HAP-1 (cell line): ENCODE data around the gene ACKR3.

Source experiments
- DNase-seq, 2 experiments: peaks; one replicate each; pipeline ENCODE4 v3.0.0-alpha.2; 2016 to 2020; ENCODE audit warnings: low spot score in 2 of 2
- H3K27me3 ChIP-seq: fragments of 250-450 bp; sonication (Bioruptor Pico); 2 replicates; pipeline ENCODE4 v1.5.1; 2020; ENCODE audit warnings: low read depth, mild to moderate bottlenecking, moderate library complexity
- H3K36me3 ChIP-seq: fragments of 250-450 bp; sonication (Bioruptor Pico); replicated peaks from 2 replicates; pipeline ENCODE4 v1.5.1; 2020; ENCODE audit warnings: mild to moderate bottlenecking
- H3K4me1 ChIP-seq: fragments of 250-450 bp; sonication (Bioruptor Pico); 2 replicates; pipeline ENCODE4 v1.5.1; 2020; ENCODE audit warnings: mild to moderate bottlenecking
- H3K4me3 ChIP-seq: fragments of 250-450 bp; sonication (Bioruptor Pico); 2 replicates; pipeline ENCODE4 v1.5.1; 2020; ENCODE audit warnings: mild to moderate bottlenecking, moderate library complexity
- H3K9me3 ChIP-seq: fragments of 250-450 bp; sonication (Bioruptor Pico); 2 replicates; pipeline ENCODE4 v1.5.1; 2020; ENCODE audit warnings: mild to moderate bottlenecking, moderate library complexity
- in situ Hi-C: fragments of 300-500 bp; cut with MboI; formaldehyde crosslinking; loops from 3 replicates; pipeline ENCODE4 v1.14.3; 2020; ENCODE audit warnings: low sequenced_read_pairs, inconsistent platforms, mixed read lengths

Gene ACKR3

DNA sequence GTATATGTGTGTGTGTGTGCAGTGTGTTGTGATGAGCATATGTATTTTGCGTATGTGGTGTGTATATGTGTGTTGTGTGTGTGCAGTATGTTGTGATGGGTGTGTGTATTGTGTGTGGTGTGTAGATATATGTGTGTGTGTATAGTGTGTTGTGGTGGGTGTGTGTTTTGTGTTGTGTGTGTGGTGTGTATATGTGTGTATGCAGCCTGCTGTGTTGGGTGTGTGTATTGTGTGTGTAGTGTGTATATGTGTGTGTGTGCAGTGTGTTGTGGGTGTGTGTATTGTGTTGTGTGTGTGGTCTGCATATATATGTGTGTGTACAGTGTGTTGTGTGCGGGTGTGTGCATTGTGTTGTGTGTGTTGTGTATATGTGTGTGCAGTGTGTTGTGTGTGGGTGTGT is 23.9 kb downstream of the ACKR3 start:
- no peaks in the 10 kb centered on the region for H3K4me1 ChIP-seq
- H3K27me3 ChIP-seq = no peaks in the 10 kb centered on the region
- no peaks in the 10 kb centered on the region for H3K36me3 ChIP-seq
- no peak for DNase-seq
- in situ Hi-C loops = no loop called here
- H3K9me3 ChIP-seq = no peaks in the 10 kb centered on the region
- H3K4me3 ChIP-seq = no peak overlapping the region

DNA sequence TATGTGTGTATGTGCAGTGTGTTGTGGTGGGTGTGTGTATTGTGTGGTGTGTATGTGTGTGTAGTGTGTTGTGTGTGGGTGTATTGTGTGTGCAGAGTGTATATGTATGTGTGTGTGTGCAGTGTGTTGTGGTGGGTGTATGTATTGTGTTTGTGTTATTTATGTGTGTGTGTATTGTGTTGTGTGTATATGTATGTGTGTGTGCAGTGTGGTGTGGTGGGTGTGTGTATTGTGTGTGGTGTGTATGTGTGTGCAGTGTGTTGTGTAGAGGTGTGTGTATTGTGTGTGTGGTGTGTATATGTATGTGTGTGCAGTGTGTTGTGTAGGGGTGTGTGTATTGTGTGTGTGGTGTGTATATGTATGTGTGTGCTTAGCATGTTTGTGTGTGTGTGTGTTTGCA is 24.3 kb downstream of the ACKR3 start:
- no peaks in the 10 kb centered on the region for H3K27me3 ChIP-seq
- no peaks in the 10 kb centered on the region for H3K9me3 ChIP-seq
- H3K36me3 ChIP-seq = no peaks in the 10 kb centered on the region
- H3K4me3 ChIP-seq = no peak overlapping the region
- no peak for DNase-seq
- no peaks in the 10 kb centered on the region for H3K4me1 ChIP-seq
- in situ Hi-C loops = no loop called here

DNA sequence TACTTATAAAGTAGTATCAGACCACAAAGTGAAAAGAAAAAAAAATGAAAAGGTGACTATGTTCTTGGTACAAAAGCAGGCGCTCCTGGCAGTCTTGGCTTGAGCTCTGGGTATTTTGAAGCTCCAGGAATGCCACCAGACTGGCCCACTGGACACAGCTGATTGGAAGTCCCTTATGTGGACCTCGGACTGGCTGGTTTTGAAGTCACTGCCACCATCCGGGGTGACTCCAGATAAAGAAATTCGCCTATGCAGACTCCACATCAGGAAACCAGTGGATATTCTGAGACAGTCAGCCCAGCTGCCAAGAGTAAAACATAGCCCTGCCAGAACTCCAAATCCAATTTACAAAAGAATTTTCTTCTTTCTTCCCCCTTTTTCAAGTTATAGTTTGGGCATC is 28.0 kb downstream of the ACKR3 start:
- Histone ChIP-seq H3K4me3 (no peak overlapping the region), H3K27me3 (no peaks in the 10 kb centered on the region), H3K4me1 (no peaks in the 10 kb centered on the region), H3K36me3 (no peaks in the 10 kb centered on the region), H3K9me3 (no peaks in the 10 kb centered on the region)
- in situ Hi-C loops = no loop called here
- no peak for DNase-seq

DNA sequence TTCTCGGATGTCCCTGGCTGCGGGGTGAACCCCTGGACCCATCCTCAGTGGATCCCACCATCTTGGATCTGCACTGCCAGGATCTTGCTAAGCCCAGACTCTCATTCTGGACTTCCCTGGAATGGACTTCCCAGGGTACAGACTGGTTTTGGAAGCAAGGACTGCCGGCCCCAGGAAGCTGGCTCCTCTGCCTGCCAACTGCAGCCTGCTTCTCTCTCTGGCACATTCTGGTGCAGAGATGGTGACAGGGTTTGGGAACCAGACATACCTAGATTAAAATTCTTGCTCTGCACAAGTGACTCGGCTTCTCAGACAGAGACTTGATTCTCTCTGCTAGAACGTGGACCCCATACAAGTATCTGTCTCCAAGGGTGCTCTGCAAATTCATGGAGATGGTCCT is 29.4 kb downstream of the ACKR3 start:
- no peaks in the 10 kb centered on the region for H3K4me1 ChIP-seq
- H3K36me3 ChIP-seq = no peaks in the 10 kb centered on the region
- in situ Hi-C loops = no loop called here
- H3K9me3 ChIP-seq = no peaks in the 10 kb centered on the region
- DNase-seq = no peak
- no peak overlapping the region for H3K4me3 ChIP-seq
- H3K27me3 ChIP-seq = no peaks in the 10 kb centered on the region

DNA sequence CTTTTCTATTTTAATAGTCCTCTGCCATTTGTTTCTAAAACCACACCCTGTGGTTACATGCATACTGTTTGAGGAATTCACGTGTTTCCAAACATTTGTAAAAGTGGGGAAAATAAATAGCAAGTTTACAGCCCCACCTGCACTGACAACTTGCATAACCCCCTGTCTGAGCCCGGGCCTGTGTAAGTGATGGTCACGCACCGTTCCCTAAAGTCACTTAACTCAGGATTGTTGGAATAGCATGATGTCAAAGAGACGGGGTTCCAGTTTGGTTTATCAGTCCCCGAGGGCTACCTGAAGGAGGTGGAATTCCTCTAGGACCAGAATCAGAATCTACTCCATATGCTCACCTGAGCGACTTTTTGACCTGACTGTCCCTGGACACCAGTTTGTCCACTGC is 30.5 kb downstream of the ACKR3 start:
- in situ Hi-C loops = no loop called here
- Histone ChIP-seq H3K36me3 (no peaks in the 10 kb centered on the region), H3K4me3 (no peak overlapping the region)

DNA sequence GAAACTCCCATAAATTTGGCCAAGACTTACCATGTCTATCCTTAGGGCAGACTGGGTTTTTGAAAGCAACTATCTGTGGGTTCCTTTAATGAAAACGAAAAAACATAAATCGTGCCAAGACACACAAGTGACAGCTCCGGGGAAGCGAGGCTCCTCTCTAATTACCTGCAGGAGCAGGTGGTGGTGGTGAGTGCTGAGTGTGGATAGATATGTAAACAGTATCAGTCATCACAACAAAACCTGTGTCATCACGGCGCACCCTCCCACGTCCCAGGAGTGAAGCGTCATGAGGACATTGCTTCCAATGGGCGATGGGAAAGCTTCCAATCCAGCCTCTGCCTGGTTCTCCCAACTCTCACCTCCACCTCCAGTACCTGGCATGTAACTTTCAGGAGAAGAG is 31.3 kb downstream of the ACKR3 start:
- DNase-seq = no peak
- no peaks in the 10 kb centered on the region for H3K9me3 ChIP-seq
- no peaks in the 10 kb centered on the region for H3K4me1 ChIP-seq
- no peak overlapping the region for H3K4me3 ChIP-seq
- no peaks in the 10 kb centered on the region for H3K36me3 ChIP-seq
- in situ Hi-C loops = no loop called here
- no peaks in the 10 kb centered on the region for H3K27me3 ChIP-seq

More for the DNA sequence above, 30.5 kb downstream of the ACKR3 start:
- H3K27me3 ChIP-seq = no peaks in the 10 kb centered on the region
- H3K9me3 ChIP-seq = no peaks in the 10 kb centered on the region
- DNase-seq = no peak
- no peaks in the 10 kb centered on the region for H3K4me1 ChIP-seq

DNA sequence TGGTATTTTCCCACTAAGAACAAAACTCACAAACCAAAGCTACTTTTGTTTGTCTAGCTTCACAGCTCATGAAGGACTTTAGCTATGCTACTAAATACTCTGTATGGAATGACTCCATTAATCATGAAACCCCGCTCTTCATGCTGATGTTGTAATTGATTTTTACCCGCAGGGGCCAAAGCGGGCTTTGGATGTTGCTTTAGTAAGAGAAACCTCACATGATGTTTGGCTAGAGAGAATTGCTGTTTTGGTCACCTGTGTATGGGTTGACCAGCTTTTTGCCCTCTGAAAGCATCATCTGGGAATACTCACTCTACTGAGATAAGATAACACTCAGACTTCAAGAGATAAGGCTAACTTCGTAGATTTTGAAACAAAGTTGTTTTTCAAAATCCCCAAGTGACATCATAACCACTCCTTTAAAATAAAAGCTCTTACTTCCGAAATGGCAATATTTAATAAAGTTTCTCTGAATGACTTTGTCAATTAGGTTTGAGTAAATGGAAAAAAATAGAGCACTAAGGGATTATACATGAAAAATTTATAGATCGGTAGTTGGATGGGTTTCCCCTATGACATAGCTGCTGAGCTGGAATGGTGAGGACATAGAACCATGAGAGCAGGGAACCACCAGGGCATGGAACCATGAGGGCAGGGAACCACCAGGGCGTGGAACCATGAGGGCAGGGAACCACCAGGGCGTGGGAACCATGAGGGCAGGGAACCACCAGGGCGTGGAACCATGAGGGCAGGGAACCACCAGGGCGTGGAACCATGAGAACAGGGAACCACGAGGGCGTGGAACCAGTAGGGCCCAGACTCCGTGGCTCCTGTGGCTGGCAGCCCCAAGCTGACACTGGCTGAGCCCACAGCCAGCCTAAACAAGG is 31.9 kb downstream of the ACKR3 start:
- no peaks in the 10 kb centered on the region for H3K4me1 ChIP-seq
- H3K27me3 ChIP-seq = no peaks in the 10 kb centered on the region
- DNase-seq = no peak
- H3K36me3 ChIP-seq = no peaks in the 10 kb centered on the region
- in situ Hi-C loops = no loop called here
- H3K4me3 ChIP-seq = no peak overlapping the region
- no peaks in the 10 kb centered on the region for H3K9me3 ChIP-seq

DNA sequence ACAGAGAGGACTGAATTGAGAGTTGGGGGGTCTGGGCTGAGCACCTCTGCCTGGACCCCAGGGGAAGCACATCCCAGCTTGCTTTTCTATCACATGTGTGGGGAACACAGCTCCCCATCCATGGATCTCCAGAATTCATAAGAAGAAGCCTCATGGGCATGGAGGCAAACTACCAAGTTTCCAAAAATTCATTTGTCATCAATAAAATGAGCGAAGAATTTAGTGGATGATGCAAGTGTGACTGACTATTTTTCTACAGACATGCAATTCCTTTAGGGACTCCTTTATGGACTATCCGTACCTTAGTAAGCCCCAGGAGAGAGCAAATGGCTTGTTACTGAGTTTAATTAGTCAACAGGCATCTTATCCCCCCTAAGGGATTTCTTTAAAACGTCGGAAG is 33.1 kb downstream of the ACKR3 start:
- no peak overlapping the region for H3K4me3 ChIP-seq
- no peaks in the 10 kb centered on the region for H3K4me1 ChIP-seq
- H3K9me3 ChIP-seq = no peaks in the 10 kb centered on the region
- in situ Hi-C loops = no loop called here
- DNase-seq = no peak
- H3K36me3 ChIP-seq = no peaks in the 10 kb centered on the region
- no peaks in the 10 kb centered on the region for H3K27me3 ChIP-seq

DNA sequence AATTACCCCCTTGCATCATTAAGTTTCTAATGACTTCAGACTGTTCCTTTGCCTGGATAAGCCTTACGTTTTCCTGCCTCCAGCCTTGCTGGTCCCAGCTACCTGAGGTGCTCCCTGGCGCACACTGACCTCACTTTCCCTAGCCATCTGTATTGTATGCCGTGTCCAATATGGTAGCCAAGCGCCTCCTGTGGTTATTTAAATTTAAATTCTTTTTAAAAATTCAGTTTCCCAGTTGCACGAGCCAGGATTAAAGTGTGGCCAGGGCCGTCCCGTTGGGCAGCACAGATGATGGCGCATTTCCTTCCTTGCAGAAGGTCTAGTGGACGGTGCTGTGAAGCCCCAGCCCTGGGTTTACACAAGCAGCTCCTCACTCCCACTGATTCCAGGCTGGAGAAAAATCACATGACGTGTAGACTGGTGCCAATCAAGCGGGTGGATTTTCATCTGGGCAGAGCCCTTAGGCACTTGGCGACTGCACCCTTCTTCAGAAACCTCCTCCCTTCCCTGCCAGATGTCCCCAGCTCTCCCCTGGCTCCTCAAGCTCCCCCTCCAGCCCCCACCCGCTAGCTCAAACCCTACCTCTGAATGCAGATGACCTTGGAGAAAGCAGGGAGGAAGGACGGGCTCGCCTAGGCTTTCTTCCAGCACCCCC is 33.9 kb downstream of the ACKR3 start:
- no peak overlapping the region for H3K4me3 ChIP-seq
- H3K4me1 ChIP-seq = no peaks in the 10 kb centered on the region
- in situ Hi-C loops = no loop called here
- H3K9me3 ChIP-seq = no peaks in the 10 kb centered on the region
- no peaks in the 10 kb centered on the region for H3K36me3 ChIP-seq
- H3K27me3 ChIP-seq = no peaks in the 10 kb centered on the region
- no peak for DNase-seq

DNA sequence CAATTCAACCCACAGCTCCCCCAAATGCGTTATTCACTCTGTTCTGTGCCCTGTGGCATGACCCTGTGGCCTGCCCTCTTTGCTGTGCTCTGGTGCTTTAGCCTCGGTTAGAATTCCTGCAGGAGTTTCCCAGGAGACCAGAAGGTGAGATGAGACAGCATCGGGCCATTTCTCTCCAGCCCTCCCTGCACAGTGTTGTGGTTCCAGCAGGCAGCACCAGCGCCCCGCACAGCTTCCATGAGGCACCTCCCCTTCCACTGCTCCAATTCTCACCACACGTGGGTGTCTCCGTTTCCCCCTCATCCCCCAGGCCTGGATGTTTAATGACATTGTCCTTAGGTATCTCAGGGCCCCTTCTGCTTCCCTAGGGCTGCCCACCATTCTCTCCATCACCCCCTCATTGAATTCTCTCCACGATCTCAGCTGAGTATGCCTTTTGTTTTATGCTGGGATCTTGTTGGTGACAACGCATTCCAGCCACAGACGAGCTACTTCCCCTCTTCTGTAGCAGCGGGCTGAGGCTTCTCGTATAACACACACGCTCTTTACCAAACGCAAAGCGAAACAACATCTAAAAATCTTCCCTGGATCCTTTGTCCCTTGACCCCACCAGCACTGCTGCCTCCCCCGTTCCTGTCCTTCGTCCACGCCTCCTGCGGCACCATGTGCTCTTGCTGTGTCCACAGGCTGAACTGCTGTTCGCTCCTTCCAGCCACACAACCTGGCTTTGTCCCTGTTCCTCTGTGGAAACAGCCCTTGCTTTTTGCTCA is 35.1 kb downstream of the ACKR3 start:
- H3K4me1 ChIP-seq = no peaks in the 10 kb centered on the region
- no peaks in the 10 kb centered on the region for H3K27me3 ChIP-seq
- H3K4me3 ChIP-seq = no peak overlapping the region
- H3K9me3 ChIP-seq = no peaks in the 10 kb centered on the region
- in situ Hi-C loops = no loop called here
- H3K36me3 ChIP-seq = no peaks in the 10 kb centered on the region
- DNase-seq = no peak

DNA sequence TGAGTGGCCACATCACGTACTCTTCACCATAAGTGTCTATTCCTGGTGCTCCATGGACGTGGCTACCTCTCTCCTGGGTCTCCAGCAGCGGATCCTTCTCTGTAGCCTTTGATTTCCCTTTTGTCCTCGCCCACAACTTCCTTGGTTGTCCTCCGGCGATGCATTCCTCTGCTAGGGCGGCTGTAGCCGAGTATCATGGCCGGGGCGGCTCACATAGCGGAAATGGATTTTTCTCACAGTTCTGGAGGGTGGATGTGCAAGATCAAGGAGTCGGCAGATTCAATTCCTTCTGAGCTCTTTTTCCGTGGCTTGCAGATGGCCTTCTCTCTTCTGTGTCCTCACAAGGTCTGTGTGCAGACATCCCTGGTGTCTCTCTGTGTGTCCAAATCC is 35.7 kb downstream of the ACKR3 start:
- Histone ChIP-seq H3K9me3 (no peaks in the 10 kb centered on the region), H3K4me3 (no peak overlapping the region), H3K36me3 (no peaks in the 10 kb centered on the region), H3K27me3 (no peaks in the 10 kb centered on the region), H3K4me1 (no peaks in the 10 kb centered on the region)
- in situ Hi-C loops = no loop called here
- no peak for DNase-seq

DNA sequence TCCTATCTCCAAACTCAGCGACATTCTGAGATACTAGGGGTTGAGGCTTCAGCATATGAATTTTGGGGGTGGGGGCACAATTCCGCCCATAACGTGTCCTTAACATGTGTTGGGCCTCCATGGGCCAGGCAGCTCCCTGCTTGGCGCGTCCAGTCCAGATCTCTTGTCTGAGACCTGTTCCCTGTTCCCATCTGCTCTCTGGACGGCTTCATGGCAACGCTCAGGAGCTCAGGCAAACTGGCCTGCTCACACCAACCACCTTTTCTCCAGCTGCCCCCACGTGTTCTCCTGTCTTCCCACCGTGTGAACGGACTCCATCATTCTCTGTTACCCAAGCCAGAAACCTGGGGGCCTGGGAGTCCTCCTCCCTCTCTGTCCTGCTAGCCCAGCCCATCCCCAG is 36.4 kb downstream of the ACKR3 start:
- Histone ChIP-seq H3K9me3 (no peaks in the 10 kb centered on the region), H3K36me3 (no peaks in the 10 kb centered on the region), H3K4me3 (no peak overlapping the region), H3K27me3 (no peaks in the 10 kb centered on the region), H3K4me1 (no peaks in the 10 kb centered on the region)
- no peak for DNase-seq
- in situ Hi-C loops = no loop called here

DNA sequence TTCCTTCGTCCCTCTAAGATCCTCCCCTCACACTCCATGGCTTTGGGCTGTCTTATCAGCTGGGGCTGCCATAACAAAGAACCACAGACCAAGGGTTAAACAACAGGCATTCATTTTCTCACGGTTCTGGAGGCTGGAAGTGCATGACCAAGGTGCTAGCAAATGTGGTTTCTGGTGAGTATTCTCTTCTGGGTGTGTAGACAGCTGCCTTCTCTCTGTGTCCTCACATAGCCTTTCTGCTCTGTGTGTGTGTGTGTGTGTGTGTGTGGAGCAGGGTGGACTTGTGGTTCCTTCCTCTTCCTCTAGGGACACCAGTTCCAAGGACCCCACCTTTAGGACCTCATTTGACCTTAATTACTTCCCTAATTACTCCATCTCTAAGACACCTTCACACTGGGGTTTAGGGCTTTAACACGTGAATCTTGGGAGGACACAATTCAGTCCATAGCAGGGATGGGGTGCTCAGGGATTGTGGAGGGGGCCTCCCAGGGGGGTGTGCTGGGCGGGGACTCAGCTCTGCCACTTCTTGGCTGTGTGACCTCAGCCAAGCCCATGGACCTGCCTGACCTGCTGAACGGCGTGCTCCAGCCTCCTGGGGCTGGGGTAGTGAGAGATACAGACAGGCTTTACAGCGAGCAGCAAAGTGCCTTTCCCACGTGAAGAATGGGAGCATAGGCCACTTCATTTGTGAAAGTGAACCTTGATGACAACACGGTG is 38.0 kb downstream of the ACKR3 start:
- Histone ChIP-seq H3K36me3 (no peaks in the 10 kb centered on the region), H3K4me3 (no peak overlapping the region), H3K27me3 (no peaks in the 10 kb centered on the region), H3K4me1 (no peaks in the 10 kb centered on the region), H3K9me3 (no peaks in the 10 kb centered on the region)
- DNase-seq = no peak
- in situ Hi-C loops = no loop called here

DNA sequence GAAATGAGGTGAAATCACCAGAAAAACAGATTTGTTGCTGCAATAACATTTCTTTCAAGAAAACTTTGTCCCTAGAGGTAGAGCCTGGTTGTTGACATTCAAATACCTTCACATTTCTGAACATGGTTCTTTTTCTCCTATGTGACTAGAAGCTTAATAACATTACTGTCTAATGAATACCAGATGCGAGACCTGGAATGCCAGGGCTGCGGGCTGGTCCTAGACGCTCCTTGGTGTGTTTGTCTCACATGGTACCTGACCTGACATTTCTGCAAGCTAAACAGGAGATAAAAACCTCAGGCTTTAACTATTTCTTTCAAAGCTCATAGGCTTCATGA is 38.5 kb downstream of the ACKR3 start:
- no peaks in the 10 kb centered on the region for H3K36me3 ChIP-seq
- no peak overlapping the region for H3K4me3 ChIP-seq
- no peak for DNase-seq
- H3K4me1 ChIP-seq = no peaks in the 10 kb centered on the region
- H3K9me3 ChIP-seq = no peaks in the 10 kb centered on the region
- in situ Hi-C loops = no loop called here
- no peaks in the 10 kb centered on the region for H3K27me3 ChIP-seq
